ENCODE results near the gene SYNGR2. TPM values are rescaled to one million over a fixed set of nuclear protein-coding genes. Genes with fewer than 3 reads are reported as not detected.

Gene SYNGR2
- total RNA-seq, 1 donor from 2014 or later = 64.1 TPM

GRCh38 chr17:78163881-78164747, 4.3 kb upstream of the SYNGR2 start:
- Mint-ChIP-seq H3K27me3 (no peaks in the 10 kb centered on the region), H3K27ac (no peak overlapping the region), H3K9me3 (no peaks in the 10 kb centered on the region), H3K36me3 (no peaks in the 10 kb centered on the region), H3K4me3 (no peak overlapping the region), H3K4me1 (ENCODE audit: unreplicated experiment) (no peaks in the 10 kb centered on the region)
- no peak for DNase-seq (ENCODE audit: extremely low spot score, unreplicated experiment)
- TF ChIP-seq, protein P1, sequence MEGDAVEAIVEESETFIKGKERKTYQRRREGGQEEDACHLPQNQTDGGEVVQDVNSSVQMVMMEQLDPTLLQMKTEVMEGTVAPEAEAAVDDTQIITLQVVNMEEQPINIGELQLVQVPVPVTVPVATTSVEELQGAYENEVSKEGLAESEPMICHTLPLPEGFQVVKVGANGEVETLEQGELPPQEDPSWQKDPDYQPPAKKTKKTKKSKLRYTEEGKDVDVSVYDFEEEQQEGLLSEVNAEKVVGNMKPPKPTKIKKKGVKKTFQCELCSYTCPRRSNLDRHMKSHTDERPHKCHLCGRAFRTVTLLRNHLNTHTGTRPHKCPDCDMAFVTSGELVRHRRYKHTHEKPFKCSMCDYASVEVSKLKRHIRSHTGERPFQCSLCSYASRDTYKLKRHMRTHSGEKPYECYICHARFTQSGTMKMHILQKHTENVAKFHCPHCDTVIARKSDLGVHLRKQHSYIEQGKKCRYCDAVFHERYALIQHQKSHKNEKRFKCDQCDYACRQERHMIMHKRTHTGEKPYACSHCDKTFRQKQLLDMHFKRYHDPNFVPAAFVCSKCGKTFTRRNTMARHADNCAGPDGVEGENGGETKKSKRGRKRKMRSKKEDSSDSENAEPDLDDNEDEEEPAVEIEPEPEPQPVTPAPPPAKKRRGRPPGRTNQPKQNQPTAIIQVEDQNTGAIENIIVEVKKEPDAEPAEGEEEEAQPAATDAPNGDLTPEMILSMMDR (conservative IDR thresholded peaks at IDR 0.05) = no peak

DNA sequence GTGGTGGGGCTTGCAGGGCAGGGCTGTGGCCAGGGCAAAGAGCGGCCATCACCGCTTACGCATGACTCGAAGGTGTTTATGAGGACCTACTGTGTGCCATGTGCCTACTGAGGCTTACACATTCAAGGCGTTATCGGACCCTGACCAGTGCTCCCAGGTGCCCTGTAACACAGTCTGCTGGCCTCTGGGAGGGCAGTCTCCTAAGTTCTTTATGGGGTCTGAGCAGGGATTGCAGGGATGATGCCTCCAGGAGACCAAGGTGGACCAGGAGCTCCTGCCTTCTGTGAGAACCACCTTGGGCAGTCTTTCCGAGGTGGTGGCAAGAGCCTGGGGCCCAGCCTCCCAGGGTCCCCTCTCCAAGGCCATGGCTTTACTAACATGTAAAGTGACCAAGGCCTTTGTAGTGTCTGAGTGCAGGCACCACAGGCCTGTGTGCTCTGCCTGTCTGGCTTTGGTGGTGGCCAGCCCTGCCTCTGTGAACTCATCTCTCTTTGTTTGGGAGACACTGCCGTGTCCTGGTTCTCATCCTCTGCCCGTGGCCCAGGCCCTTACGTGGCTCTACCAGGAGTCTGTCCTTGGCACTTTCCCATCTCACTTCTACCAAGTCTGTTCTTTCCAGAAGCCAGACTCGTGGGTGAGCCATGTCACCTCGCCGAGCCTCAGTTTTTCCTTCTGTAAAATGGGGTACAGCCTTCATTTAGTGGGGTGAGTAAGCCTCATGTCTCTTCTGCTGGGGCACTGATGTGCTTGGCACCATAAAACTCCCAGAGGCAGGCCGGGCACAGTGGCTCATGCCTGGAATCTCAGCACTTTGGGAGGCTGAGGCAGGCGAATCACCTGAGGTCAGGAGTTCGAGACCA, 3.4 kb upstream of the SYNGR2 start:
- Mint-ChIP-seq H3K27me3 (no peaks in the 10 kb centered on the region), H3K4me3 (no peak overlapping the region), H3K36me3 (no peaks in the 10 kb centered on the region), H3K9me3 (no peaks in the 10 kb centered on the region), H3K4me1 (ENCODE audit: unreplicated experiment) (no peaks in the 10 kb centered on the region), H3K27ac (no peak overlapping the region)
- no peak for DNase-seq (ENCODE audit: extremely low spot score, unreplicated experiment)
- TF ChIP-seq, protein P1 (conservative IDR thresholded peaks at IDR 0.05) = no peak

GRCh38 chr17:78166416-78166815, 2.0 kb upstream of the SYNGR2 start:
- Mint-ChIP-seq H3K27ac (no peak overlapping the region), H3K4me3 (no peak overlapping the region)

GRCh38 chr17:78168903-78169793, 767 bp downstream of the SYNGR2 start:
- Mint-ChIP-seq H3K4me3 (peak overlapping the region; percentile 81), H3K36me3 (peaks cover 3% of the 10 kb centered on the region), H3K9me3 (no peaks in the 10 kb centered on the region), H3K4me1 (ENCODE audit: unreplicated experiment) (peaks cover 11% of the 10 kb centered on the region), H3K27me3 (no peaks in the 10 kb centered on the region), H3K27ac (peak overlapping the region; percentile 48)
- no peak for DNase-seq (ENCODE audit: extremely low spot score, unreplicated experiment)
- TF ChIP-seq, protein P1 (conservative IDR thresholded peaks at IDR 0.05) = no peak

More at GRCh38 chr17:78166416-78166815, 2.0 kb upstream of the SYNGR2 start:
- no peaks in the 10 kb centered on the region for H3K4me1 Mint-ChIP-seq (ENCODE audit: unreplicated experiment)
- no peaks in the 10 kb centered on the region for H3K36me3 Mint-ChIP-seq
- TF ChIP-seq, protein P1 (conservative IDR thresholded peaks at IDR 0.05) = no peak
- H3K9me3 Mint-ChIP-seq = no peaks in the 10 kb centered on the region
- no peak for DNase-seq (ENCODE audit: extremely low spot score, unreplicated experiment)
- no peaks in the 10 kb centered on the region for H3K27me3 Mint-ChIP-seq
